ENCODE measurements around the gene COL24A1.

Gene COL24A1

DNA sequence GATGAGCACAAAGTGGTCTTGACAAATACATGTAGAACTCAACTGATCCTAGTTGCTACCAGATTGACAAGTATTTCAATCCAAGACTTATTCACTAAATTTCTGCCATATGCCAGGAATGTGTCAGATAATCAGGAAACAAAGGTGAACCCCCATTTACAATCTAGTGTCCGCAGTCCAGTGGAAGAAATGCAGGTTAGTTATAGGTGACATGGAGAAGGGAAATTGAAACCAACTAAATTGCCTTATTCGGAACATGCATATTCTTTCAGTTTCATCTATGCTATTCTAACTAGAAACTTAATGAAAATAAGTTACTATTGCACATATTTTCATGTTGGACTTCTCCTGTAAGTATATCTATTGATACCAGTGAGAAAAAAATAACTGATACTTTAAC, 209.4 kb downstream of the COL24A1 start:
- no peak overlapping the region for H2AFZ ChIP-seq (ENCODE audit: insufficient read depth, low read length, poor library complexity)
- H2AK5ac ChIP-seq (ENCODE audit: low read length), result no peak overlapping the region
- no peak overlapping the region for H3K27ac ChIP-seq (ENCODE audit: low read depth, low read length)
- H3K14ac ChIP-seq (ENCODE audit: low read length), result no peak overlapping the region
- no peak overlapping the region for H4K8ac ChIP-seq (ENCODE audit: low read depth, low read length)
- H4K12ac ChIP-seq (ENCODE audit: low read depth, low read length), result no peak overlapping the region
- H3K18ac ChIP-seq (ENCODE audit: low read length), result no peak overlapping the region
- no peak overlapping the region for H2BK5ac ChIP-seq (ENCODE audit: low read depth, low read length, poor library complexity)
- DNase-seq, result no peak
- H2BK12ac ChIP-seq (ENCODE audit: low read length), result no peak overlapping the region
- H3K4ac ChIP-seq (ENCODE audit: low read depth, low read length), result no peak overlapping the region
- no peak overlapping the region for H3K23ac ChIP-seq (ENCODE audit: low read length)
- H3K79me2 ChIP-seq (ENCODE audit: control insufficient read depth, insufficient read depth, low read length, poor library complexity), result no peaks in the 10 kb centered on the region
- no peak overlapping the region for H3K4me3 ChIP-seq (ENCODE audit: low read depth, low read length)
- no peaks in the 10 kb centered on the region for H3K79me1 ChIP-seq (ENCODE audit: low read length)
- WGBS (ENCODE audit: extremely low coverage, insufficient coverage, insufficient read length), result no CpG with 5 or more reads among the region's 2 CpGs
- H2BK120ac ChIP-seq (ENCODE audit: insufficient read depth, low read length, poor library complexity), result no peak overlapping the region
- no peaks in the 10 kb centered on the region for H3K4me1 ChIP-seq (ENCODE audit: control insufficient read depth in 1 of 2, insufficient read depth in 2 of 2, low read length in 2 of 2)
- H3K36me3 ChIP-seq (ENCODE audit: control insufficient read depth in 1 of 2, insufficient read depth in 2 of 2, low read length in 2 of 2), result no peaks in the 10 kb centered on the region
- no peaks in the 10 kb centered on the region for H3K27me3 ChIP-seq (ENCODE audit: insufficient read depth, low read length)
- H3K4me2 ChIP-seq (ENCODE audit: low read length), result no peak overlapping the region
- H3K9me3 ChIP-seq (ENCODE audit: insufficient read depth, low read depth, low read length), result no peaks in the 10 kb centered on the region
- no peak overlapping the region for H3K9ac ChIP-seq (ENCODE audit: low read length)
- H4K91ac ChIP-seq (ENCODE audit: low read depth, low read length), result no peak overlapping the region

DNA sequence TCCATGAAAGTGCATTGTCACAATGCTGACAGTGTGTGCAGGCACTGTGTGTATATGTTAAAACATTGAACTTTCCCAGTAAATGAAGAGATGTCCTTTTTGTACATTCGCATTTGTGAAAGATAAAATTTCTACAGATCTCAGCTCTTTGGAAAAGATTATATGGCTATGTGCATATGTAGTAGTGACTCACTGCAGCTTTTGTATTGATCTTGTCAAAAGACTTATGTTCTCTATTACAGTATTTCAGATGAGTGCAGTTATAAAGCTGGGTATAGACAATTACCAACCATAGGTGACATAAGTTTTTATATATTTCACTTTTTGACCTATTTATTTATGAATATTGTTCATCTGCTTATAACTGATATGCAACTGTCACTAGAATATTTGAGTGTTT, 212.6 kb downstream of the COL24A1 start:
- no peaks in the 10 kb centered on the region for H3K36me3 ChIP-seq (ENCODE audit: control insufficient read depth in 1 of 2, insufficient read depth in 2 of 2, low read length in 2 of 2)
- no peak overlapping the region for H2BK5ac ChIP-seq (ENCODE audit: low read depth, low read length, poor library complexity)
- no peak overlapping the region for H3K9ac ChIP-seq (ENCODE audit: low read length)
- H3K4me1 ChIP-seq (ENCODE audit: control insufficient read depth in 1 of 2, insufficient read depth in 2 of 2, low read length in 2 of 2), result no peaks in the 10 kb centered on the region
- no peak overlapping the region for H2AFZ ChIP-seq (ENCODE audit: insufficient read depth, low read length, poor library complexity)
- H3K9me3 ChIP-seq (ENCODE audit: insufficient read depth, low read depth, low read length), result no peaks in the 10 kb centered on the region
- no peak overlapping the region for H4K8ac ChIP-seq (ENCODE audit: low read depth, low read length)
- H3K4ac ChIP-seq (ENCODE audit: low read depth, low read length), result no peak overlapping the region
- H3K14ac ChIP-seq (ENCODE audit: low read length), result no peak overlapping the region
- H2AK5ac ChIP-seq (ENCODE audit: low read length), result no peak overlapping the region
- no peak overlapping the region for H3K23ac ChIP-seq (ENCODE audit: low read length)
- H3K27ac ChIP-seq (ENCODE audit: low read depth, low read length), result no peak overlapping the region
- no peak overlapping the region for H3K4me2 ChIP-seq (ENCODE audit: low read length)
- no CpG with 5 or more reads among the region's 1 CpG for WGBS (ENCODE audit: extremely low coverage, insufficient coverage, insufficient read length)
- no peaks in the 10 kb centered on the region for H3K79me1 ChIP-seq (ENCODE audit: low read length)
- no peak overlapping the region for H4K12ac ChIP-seq (ENCODE audit: low read depth, low read length)
- H3K18ac ChIP-seq (ENCODE audit: low read length), result no peak overlapping the region
- no peak for DNase-seq
- no peak overlapping the region for H2BK12ac ChIP-seq (ENCODE audit: low read length)
- no peaks in the 10 kb centered on the region for H3K27me3 ChIP-seq (ENCODE audit: insufficient read depth, low read length)
- H4K91ac ChIP-seq (ENCODE audit: low read depth, low read length), result no peak overlapping the region
- no peak overlapping the region for H3K4me3 ChIP-seq (ENCODE audit: low read depth, low read length)
- H3K79me2 ChIP-seq (ENCODE audit: control insufficient read depth, insufficient read depth, low read length, poor library complexity), result no peaks in the 10 kb centered on the region
- no peak overlapping the region for H2BK120ac ChIP-seq (ENCODE audit: insufficient read depth, low read length, poor library complexity)

DNA sequence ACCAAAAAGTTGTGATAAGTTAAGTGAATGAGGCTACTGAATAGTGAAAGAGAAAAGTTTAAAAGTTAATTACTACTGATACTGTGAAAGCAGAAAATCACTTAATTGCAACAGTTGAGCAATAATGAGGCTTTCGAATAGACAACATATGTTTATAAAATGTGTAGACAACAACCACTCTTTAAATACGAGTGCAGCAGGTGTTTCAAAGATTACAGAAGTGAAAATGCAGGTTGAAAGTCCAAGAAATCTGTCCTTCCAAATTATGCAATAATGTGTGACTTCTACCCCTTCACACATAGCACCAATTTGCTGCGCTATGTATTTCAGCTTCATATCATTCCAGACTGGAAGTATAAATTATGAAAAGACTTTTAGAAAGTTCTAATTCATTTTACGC, 213.0 kb downstream of the COL24A1 start:
- Histone ChIP-seq H3K4me1 (ENCODE audit: control insufficient read depth in 1 of 2, insufficient read depth in 2 of 2, low read length in 2 of 2) (no peaks in the 10 kb centered on the region), H4K8ac (ENCODE audit: low read depth, low read length) (no peak overlapping the region), H2AFZ (ENCODE audit: insufficient read depth, low read length, poor library complexity) (no peak overlapping the region), H3K79me1 (ENCODE audit: low read length) (no peaks in the 10 kb centered on the region), H3K9ac (ENCODE audit: low read length) (no peak overlapping the region), H2BK5ac (ENCODE audit: low read depth, low read length, poor library complexity) (no peak overlapping the region), H3K4me2 (ENCODE audit: low read length) (no peak overlapping the region), H3K27me3 (ENCODE audit: insufficient read depth, low read length) (no peaks in the 10 kb centered on the region), H3K79me2 (ENCODE audit: control insufficient read depth, insufficient read depth, low read length, poor library complexity) (no peaks in the 10 kb centered on the region), H3K36me3 (ENCODE audit: control insufficient read depth in 1 of 2, insufficient read depth in 2 of 2, low read length in 2 of 2) (no peaks in the 10 kb centered on the region), H3K4me3 (ENCODE audit: low read depth, low read length) (no peak overlapping the region), H2BK120ac (ENCODE audit: insufficient read depth, low read length, poor library complexity) (no peak overlapping the region), H3K14ac (ENCODE audit: low read length) (no peak overlapping the region), H3K18ac (ENCODE audit: low read length) (no peak overlapping the region), H3K4ac (ENCODE audit: low read depth, low read length) (no peak overlapping the region), H2BK12ac (ENCODE audit: low read length) (no peak overlapping the region), H4K91ac (ENCODE audit: low read depth, low read length) (no peak overlapping the region), H3K27ac (ENCODE audit: low read depth, low read length) (no peak overlapping the region), H3K23ac (ENCODE audit: low read length) (no peak overlapping the region), H4K12ac (ENCODE audit: low read depth, low read length) (no peak overlapping the region), H2AK5ac (ENCODE audit: low read length) (no peak overlapping the region), H3K9me3 (ENCODE audit: insufficient read depth, low read depth, low read length) (no peaks in the 10 kb centered on the region)
- no peak for DNase-seq
- WGBS (ENCODE audit: extremely low coverage, insufficient coverage, insufficient read length), result no CpG with 5 or more reads among the region's 4 CpGs

DNA sequence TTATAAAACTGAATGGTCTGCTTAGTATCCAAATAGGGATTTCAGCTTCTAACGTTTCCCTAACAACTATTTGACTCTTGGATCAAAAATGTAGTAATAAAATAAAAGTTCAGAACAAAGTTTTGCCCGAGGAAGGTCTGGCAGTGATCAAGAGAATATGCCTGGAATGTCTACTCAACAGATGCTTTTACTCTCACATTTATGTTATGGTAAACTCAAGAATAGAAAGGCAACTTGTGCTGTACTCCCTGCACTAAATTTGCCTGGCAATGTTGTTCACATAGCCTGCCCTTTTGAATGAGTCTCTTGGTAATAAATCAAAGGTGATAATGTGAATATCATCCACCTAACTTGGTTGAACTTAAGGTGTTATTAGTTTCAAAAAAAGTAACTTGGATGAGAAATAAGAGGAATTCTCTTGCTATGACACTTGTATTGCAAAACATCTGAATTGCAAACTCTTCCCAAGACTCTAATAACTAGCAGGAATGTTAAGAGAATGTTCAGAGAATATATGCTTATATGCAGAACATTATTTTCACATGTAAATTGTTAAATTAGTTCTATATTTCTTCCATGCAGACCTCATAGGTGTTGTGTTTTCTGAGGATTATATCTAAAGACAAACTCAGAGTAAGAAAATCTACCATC, 215.8 kb downstream of the COL24A1 start:
- no peak overlapping the region for H3K27ac ChIP-seq (ENCODE audit: low read depth, low read length)
- no peaks in the 10 kb centered on the region for H3K36me3 ChIP-seq (ENCODE audit: control insufficient read depth in 1 of 2, insufficient read depth in 2 of 2, low read length in 2 of 2)
- H3K4me2 ChIP-seq (ENCODE audit: low read length), result no peak overlapping the region
- no peak overlapping the region for H3K23ac ChIP-seq (ENCODE audit: low read length)
- peak; percentile 0 to 21 for DNase-seq
- H2BK5ac ChIP-seq (ENCODE audit: low read depth, low read length, poor library complexity), result no peak overlapping the region
- H4K12ac ChIP-seq (ENCODE audit: low read depth, low read length), result no peak overlapping the region
- no peak overlapping the region for H2AFZ ChIP-seq (ENCODE audit: insufficient read depth, low read length, poor library complexity)
- H2BK12ac ChIP-seq (ENCODE audit: low read length), result no peak overlapping the region
- no peak overlapping the region for H3K14ac ChIP-seq (ENCODE audit: low read length)
- no peak overlapping the region for H4K91ac ChIP-seq (ENCODE audit: low read depth, low read length)
- H2AK5ac ChIP-seq (ENCODE audit: low read length), result no peak overlapping the region
- H3K9me3 ChIP-seq (ENCODE audit: insufficient read depth, low read depth, low read length), result no peaks in the 10 kb centered on the region
- no peak overlapping the region for H3K18ac ChIP-seq (ENCODE audit: low read length)
- no peak overlapping the region for H4K8ac ChIP-seq (ENCODE audit: low read depth, low read length)
- H2BK120ac ChIP-seq (ENCODE audit: insufficient read depth, low read length, poor library complexity), result no peak overlapping the region
- no peaks in the 10 kb centered on the region for H3K79me1 ChIP-seq (ENCODE audit: low read length)
- H3K4me3 ChIP-seq (ENCODE audit: low read depth, low read length), result no peak overlapping the region
- no CpG with 5 or more reads among the region's 2 CpGs for WGBS (ENCODE audit: extremely low coverage, insufficient coverage, insufficient read length)
- no peaks in the 10 kb centered on the region for H3K79me2 ChIP-seq (ENCODE audit: control insufficient read depth, insufficient read depth, low read length, poor library complexity)
- H3K4ac ChIP-seq (ENCODE audit: low read depth, low read length), result no peak overlapping the region
- H3K4me1 ChIP-seq (ENCODE audit: control insufficient read depth in 1 of 2, insufficient read depth in 2 of 2, low read length in 2 of 2), result no peaks in the 10 kb centered on the region
- H3K27me3 ChIP-seq (ENCODE audit: insufficient read depth, low read length), result no peaks in the 10 kb centered on the region
- H3K9ac ChIP-seq (ENCODE audit: low read length), result no peak overlapping the region
